Measurements from ENCODE around the gene TBX6. TPM values are rescaled to one million over a fixed set of nuclear protein-coding genes. Genes with fewer than 3 reads are reported as not detected.

Gene TBX6
- total and polyA plus RNA-seq, 5 donors from 2014 or later = 0.29 to 0.42 TPM; not detected in 3

- H3K27ac ChIP-seq (ENCODE audit: insufficient read depth, low read length, poor library complexity, severe bottlenecking) = no peak overlapping the region
- H3K4me1 Mint-ChIP-seq = peaks cover 0 to 34% (median 10%) of the 10 kb centered on the region in 4 donors
- DNase-seq = peak; percentile 29 to 77 (median 34)
- H3K27ac Mint-ChIP-seq = no peak overlapping the region
- H3K27me3 ChIP-seq (ENCODE audit: control insufficient read depth, insufficient read depth, low read length) = no peaks in the 10 kb centered on the region
- H3K36me3 Mint-ChIP-seq = peaks cover 17% of the 10 kb centered on the region
- H3K4me1 ChIP-seq (ENCODE audit: control insufficient read depth, insufficient read depth, low read length, poor library complexity, severe bottlenecking) = peaks cover 25% of the 10 kb centered on the region
- ATAC-seq (ENCODE audit: low read depth in 2 of 2) = peak in 1 of 2 donors; percentile 28
- no peaks in the 10 kb centered on the region for H3K27me3 Mint-ChIP-seq
- no peaks in the 10 kb centered on the region for H3K9me3 Mint-ChIP-seq
- H3K4me3 ChIP-seq (ENCODE audit: low read depth, low read length) = no peak overlapping the region
- H3K9me3 ChIP-seq (ENCODE audit: control insufficient read depth in 2 of 2, low read length in 2 of 2) = no peaks in the 10 kb centered on the region
- peaks cover 15% of the 10 kb centered on the region for H3K36me3 ChIP-seq (ENCODE audit: control insufficient read depth, insufficient read depth, low read length)
- H3K4me3 Mint-ChIP-seq = no peak overlapping the region
These were observed 20.7 kb upstream of the TBX6 start for GRCh38 chr16:30112197-30113030.

DNA sequence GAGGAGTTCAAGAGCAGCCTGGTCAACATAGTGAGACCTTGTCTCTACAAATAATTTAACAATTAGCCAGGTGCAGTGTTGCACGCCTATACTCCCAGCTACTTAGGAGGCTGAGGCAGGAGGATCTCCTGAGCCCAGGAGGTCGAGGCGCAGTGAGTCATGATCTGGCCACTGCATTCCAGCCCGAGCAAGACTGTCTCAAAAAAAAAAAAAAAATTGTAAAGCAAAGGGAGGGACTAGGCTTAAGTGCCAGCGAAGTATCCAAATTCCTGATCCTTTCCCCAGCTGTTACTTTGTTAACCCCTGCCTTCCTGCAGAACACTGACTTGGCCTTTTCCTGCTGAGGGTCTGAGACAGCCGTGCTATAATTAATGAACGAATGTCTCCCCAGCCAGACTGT is 18.9 kb upstream of the TBX6 start:
- no peaks in the 10 kb centered on the region for H3K27me3 ChIP-seq (ENCODE audit: control insufficient read depth, insufficient read depth, low read length)
- Mint-ChIP-seq H3K4me1 (peaks cover 0 to 30% (median 10%) of the 10 kb centered on the region in 4 donors), H3K27me3 (no peaks in the 10 kb centered on the region), H3K36me3 (peaks cover 16% of the 10 kb centered on the region), H3K9me3 (no peaks in the 10 kb centered on the region), H3K27ac (no peak overlapping the region), H3K4me3 (no peak overlapping the region)
- H3K27ac ChIP-seq (ENCODE audit: insufficient read depth, low read length, poor library complexity, severe bottlenecking) = no peak overlapping the region
- ATAC-seq (ENCODE audit: low read depth in 2 of 2) (no peak), DNase-seq (no peak)
- H3K9me3 ChIP-seq (ENCODE audit: control insufficient read depth in 2 of 2, low read length in 2 of 2) = no peaks in the 10 kb centered on the region
- peaks cover 11% of the 10 kb centered on the region for H3K36me3 ChIP-seq (ENCODE audit: control insufficient read depth, insufficient read depth, low read length)
- peaks cover 25% of the 10 kb centered on the region for H3K4me1 ChIP-seq (ENCODE audit: control insufficient read depth, insufficient read depth, low read length, poor library complexity, severe bottlenecking)
- no peak overlapping the region for H3K4me3 ChIP-seq (ENCODE audit: low read depth, low read length)

DNA sequence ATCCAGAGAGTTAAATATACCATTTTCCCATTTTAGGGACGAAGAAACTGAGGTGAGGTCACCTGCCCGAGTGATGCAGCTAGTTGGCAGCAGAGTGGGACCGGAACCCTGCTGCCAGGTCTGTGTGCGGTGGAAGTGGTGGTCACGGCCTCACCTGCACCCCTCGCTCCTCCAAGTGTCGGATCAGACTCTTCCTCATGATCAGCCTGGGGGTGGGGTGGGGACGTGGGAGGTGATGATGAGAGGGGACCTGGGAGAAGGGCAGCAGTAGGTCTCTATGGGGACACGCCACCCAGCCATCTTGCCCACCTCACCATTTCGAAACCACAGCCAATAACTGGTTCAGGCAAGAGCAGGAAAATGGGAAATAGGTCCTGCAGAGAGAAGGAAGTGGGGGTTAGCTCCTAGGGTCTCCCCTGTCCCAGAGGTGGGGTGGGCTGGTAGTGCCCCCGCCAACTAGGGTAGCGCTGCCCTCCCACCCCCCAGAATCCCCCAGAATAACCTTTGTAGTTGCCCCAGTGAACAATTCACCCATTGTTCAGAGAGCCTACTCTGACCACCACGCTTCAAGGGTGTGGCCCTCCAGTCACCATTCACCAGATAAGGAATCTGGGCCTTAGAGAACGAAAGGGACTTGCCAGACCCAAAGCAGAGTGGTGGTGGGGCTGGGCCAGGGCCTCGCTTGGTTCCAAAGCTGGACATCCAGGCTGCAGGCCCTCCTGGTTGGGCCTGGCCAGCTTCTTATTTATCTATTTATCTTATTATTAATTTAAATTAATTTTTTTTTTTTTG is 16.5 kb upstream of the TBX6 start:
- H3K9me3 Mint-ChIP-seq = no peaks in the 10 kb centered on the region
- Histone ChIP-seq H3K36me3 (ENCODE audit: control insufficient read depth, insufficient read depth, low read length) (peaks cover 27% of the 10 kb centered on the region), H3K27me3 (ENCODE audit: control insufficient read depth, insufficient read depth, low read length) (no peaks in the 10 kb centered on the region), H3K27ac (ENCODE audit: insufficient read depth, low read length, poor library complexity, severe bottlenecking) (no peak overlapping the region), H3K4me3 (ENCODE audit: low read depth, low read length) (no peak overlapping the region), H3K9me3 (ENCODE audit: control insufficient read depth in 2 of 2, low read length in 2 of 2) (no peaks in the 10 kb centered on the region), H3K4me1 (ENCODE audit: control insufficient read depth, insufficient read depth, low read length, poor library complexity, severe bottlenecking) (peaks cover 3% of the 10 kb centered on the region)
- ATAC-seq (ENCODE audit: low read depth in 2 of 2) = no peak
- H3K27ac Mint-ChIP-seq = no peak overlapping the region
- peaks cover 0 to 13% (median 6%) of the 10 kb centered on the region in 4 donors for H3K4me1 Mint-ChIP-seq
- H3K27me3 Mint-ChIP-seq = no peaks in the 10 kb centered on the region
- DNase-seq = no peak
- no peak overlapping the region for H3K4me3 Mint-ChIP-seq
- H3K36me3 Mint-ChIP-seq = peaks cover 28% of the 10 kb centered on the region

DNA sequence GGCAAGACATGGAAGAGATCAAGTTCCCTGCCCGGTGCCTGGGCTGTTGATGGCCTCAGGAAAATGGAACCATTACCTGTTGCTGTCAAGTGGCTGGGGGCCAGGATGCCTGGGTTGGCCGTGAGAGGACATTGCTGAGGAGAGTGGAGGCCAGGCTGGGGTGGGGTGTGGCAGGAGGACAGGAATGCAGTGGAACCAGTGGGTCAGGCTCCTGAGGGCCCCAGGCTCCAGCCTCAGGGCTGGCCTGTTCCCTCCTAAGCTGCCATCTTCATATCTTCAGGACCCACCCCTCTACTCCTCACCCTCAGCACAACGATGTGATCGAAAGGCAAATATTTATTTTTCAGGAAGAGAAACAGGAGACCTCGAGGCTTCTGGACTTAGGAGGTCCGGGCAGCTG is 12.8 kb upstream of the TBX6 start:
- ATAC-seq (ENCODE audit: low read depth in 2 of 2) (no peak), DNase-seq (no peak)
- Histone ChIP-seq H3K4me1 (ENCODE audit: control insufficient read depth, insufficient read depth, low read length, poor library complexity, severe bottlenecking) (no peaks in the 10 kb centered on the region), H3K27ac (ENCODE audit: insufficient read depth, low read length, poor library complexity, severe bottlenecking) (no peak overlapping the region), H3K27me3 (ENCODE audit: control insufficient read depth, insufficient read depth, low read length) (no peaks in the 10 kb centered on the region), H3K4me3 (ENCODE audit: low read depth, low read length) (no peak overlapping the region), H3K36me3 (ENCODE audit: control insufficient read depth, insufficient read depth, low read length) (peaks cover 18% of the 10 kb centered on the region), H3K9me3 (ENCODE audit: control insufficient read depth in 2 of 2, low read length in 2 of 2) (no peaks in the 10 kb centered on the region)
- H3K27ac Mint-ChIP-seq = no peak overlapping the region
- no peak overlapping the region for H3K4me3 Mint-ChIP-seq
- H3K4me1 Mint-ChIP-seq = peaks cover 0 to 4% (median 3%) of the 10 kb centered on the region in 4 donors
- H3K36me3 Mint-ChIP-seq = peaks cover 20% of the 10 kb centered on the region
- H3K9me3 Mint-ChIP-seq = no peaks in the 10 kb centered on the region
- no peaks in the 10 kb centered on the region for H3K27me3 Mint-ChIP-seq

DNA sequence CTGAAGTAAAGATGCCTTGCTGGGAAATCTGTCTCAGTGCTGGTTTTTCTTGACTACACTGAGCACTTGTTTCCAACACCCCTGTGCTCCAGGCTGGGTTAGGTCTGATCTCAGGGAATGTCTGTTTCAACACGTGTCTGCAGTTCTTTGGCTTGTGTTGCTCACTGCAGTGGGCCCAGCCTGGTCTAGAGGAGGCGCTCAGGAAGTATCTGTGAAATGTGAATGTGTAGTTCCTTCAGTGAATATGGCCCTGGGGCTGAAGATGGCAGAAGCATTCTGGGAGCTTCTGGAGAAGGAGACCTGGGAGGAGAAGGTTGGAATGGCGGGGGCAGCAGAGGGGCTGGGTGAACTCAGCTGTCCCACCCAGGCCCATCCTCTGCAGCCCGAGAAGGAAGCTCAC is 12.4 kb upstream of the TBX6 start:
- peaks cover 20% of the 10 kb centered on the region for H3K36me3 Mint-ChIP-seq
- H3K4me3 Mint-ChIP-seq = no peak overlapping the region
- H3K4me3 ChIP-seq (ENCODE audit: low read depth, low read length) = no peak overlapping the region
- H3K36me3 ChIP-seq (ENCODE audit: control insufficient read depth, insufficient read depth, low read length) = peaks cover 18% of the 10 kb centered on the region
- H3K9me3 Mint-ChIP-seq = no peaks in the 10 kb centered on the region
- peaks cover 0 to 4% (median 3%) of the 10 kb centered on the region in 4 donors for H3K4me1 Mint-ChIP-seq
- no peak for ATAC-seq (ENCODE audit: low read depth in 2 of 2)
- no peak for DNase-seq
- no peaks in the 10 kb centered on the region for H3K27me3 ChIP-seq (ENCODE audit: control insufficient read depth, insufficient read depth, low read length)
- no peaks in the 10 kb centered on the region for H3K4me1 ChIP-seq (ENCODE audit: control insufficient read depth, insufficient read depth, low read length, poor library complexity, severe bottlenecking)
- no peak overlapping the region for H3K27ac ChIP-seq (ENCODE audit: insufficient read depth, low read length, poor library complexity, severe bottlenecking)
- H3K9me3 ChIP-seq (ENCODE audit: control insufficient read depth in 2 of 2, low read length in 2 of 2) = no peaks in the 10 kb centered on the region
- H3K27ac Mint-ChIP-seq = no peak overlapping the region
- H3K27me3 Mint-ChIP-seq = no peaks in the 10 kb centered on the region

DNA sequence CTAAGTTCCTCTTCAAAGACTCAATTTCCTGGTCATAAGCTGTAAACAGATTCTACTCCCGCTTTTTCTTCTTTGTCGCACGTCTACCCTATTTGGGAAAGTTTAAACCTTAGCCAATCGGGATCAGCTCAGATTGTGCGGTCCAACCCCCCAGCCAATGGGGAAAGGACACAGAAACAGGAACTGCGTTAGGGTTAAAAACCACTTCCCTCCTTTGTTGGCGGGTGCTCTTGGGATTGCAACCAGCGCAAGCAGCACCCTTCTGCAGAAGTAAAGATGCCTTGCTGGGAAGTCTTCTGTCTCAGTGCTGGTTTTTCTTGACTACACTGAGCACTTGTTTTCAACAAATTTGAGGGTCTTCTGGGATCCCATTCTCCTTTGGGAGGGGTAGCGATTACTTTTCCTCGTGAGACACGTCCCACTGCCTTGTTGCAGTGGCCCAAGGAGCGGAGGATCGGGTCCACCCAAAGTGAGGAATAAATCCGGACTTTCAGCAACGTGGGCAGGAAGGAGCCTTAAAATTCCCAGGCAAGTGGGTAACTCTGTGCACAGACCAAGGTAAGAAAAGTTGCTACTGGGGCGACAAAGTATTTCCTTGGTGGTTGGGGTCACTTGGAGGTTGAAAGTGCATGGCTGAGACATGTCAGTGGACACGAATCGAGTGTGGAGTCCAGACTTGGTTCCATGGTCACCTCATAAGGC is 5.3 kb upstream of the TBX6 start:
- peaks cover 13% of the 10 kb centered on the region for H3K36me3 Mint-ChIP-seq
- no peak overlapping the region for H3K4me3 ChIP-seq (ENCODE audit: low read depth, low read length)
- no peaks in the 10 kb centered on the region for H3K27me3 ChIP-seq (ENCODE audit: control insufficient read depth, insufficient read depth, low read length)
- H3K27me3 Mint-ChIP-seq = no peaks in the 10 kb centered on the region
- peaks cover 8 to 29% (median 20%) of the 10 kb centered on the region in 4 donors for H3K4me1 Mint-ChIP-seq
- peaks cover 34% of the 10 kb centered on the region for H3K4me1 ChIP-seq (ENCODE audit: control insufficient read depth, insufficient read depth, low read length, poor library complexity, severe bottlenecking)
- H3K27ac ChIP-seq (ENCODE audit: insufficient read depth, low read length, poor library complexity, severe bottlenecking) = peak overlapping the region; percentile 83
- H3K27ac Mint-ChIP-seq = peak overlapping the region; percentile 89 to 95 (median 89)
- peaks cover 0 to 21% (median 3%) of the 10 kb centered on the region in 7 donors for H3K9me3 Mint-ChIP-seq
- H3K9me3 ChIP-seq (ENCODE audit: control insufficient read depth in 2 of 2, low read length in 2 of 2) = peaks cover 10 to 22% of the 10 kb centered on the region in 2 experiments
- H3K4me3 Mint-ChIP-seq = peak overlapping the region; percentile 84 to 91 (median 86)
- ATAC-seq (ENCODE audit: low read depth in 2 of 2) (no peak), DNase-seq (peak in 1 of 3 donors; percentile 34)
- H3K36me3 ChIP-seq (ENCODE audit: control insufficient read depth, insufficient read depth, low read length) = peaks cover 14% of the 10 kb centered on the region

GRCh38 chr16:30096105-30096861 is 4.6 kb upstream of the TBX6 start, which contains the start of gene YPEL3:
Gene YPEL3, minus strand, starts transcription at chr16:30096213. Its CDS starts 731 bp downstream, at chr16:30095482.
- peaks cover 0 to 21% (median 3%) of the 10 kb centered on the region in 7 donors for H3K9me3 Mint-ChIP-seq
- peaks cover 8 to 36% (median 22%) of the 10 kb centered on the region in 4 donors for H3K4me1 Mint-ChIP-seq
- H3K36me3 Mint-ChIP-seq = peaks cover 13% of the 10 kb centered on the region
- H3K27ac Mint-ChIP-seq = peak within 1 kb of the TSS; percentile 89 to 95 (median 90)
- no peaks in the 10 kb centered on the region for H3K27me3 Mint-ChIP-seq
- peaks cover 10 to 22% of the 10 kb centered on the region in 2 experiments for H3K9me3 ChIP-seq (ENCODE audit: control insufficient read depth in 2 of 2, low read length in 2 of 2)
- H3K27me3 ChIP-seq (ENCODE audit: control insufficient read depth, insufficient read depth, low read length) = no peaks in the 10 kb centered on the region
- H3K27ac ChIP-seq (ENCODE audit: insufficient read depth, low read length, poor library complexity, severe bottlenecking) = peak within 1 kb of the TSS; percentile 83
- peaks cover 14% of the 10 kb centered on the region for H3K36me3 ChIP-seq (ENCODE audit: control insufficient read depth, insufficient read depth, low read length)
- peak within 1 kb of the TSS; percentile 90 to 98 (median 90) for H3K4me3 Mint-ChIP-seq
- H3K4me3 ChIP-seq (ENCODE audit: low read depth, low read length) = peak within 1 kb of the TSS; percentile 73
- peaks cover 40% of the 10 kb centered on the region for H3K4me1 ChIP-seq (ENCODE audit: control insufficient read depth, insufficient read depth, low read length, poor library complexity, severe bottlenecking)
- peak; percentile 60 to 67 for ATAC-seq (ENCODE audit: low read depth in 2 of 2)
- DNase-seq = peak; percentile 87 to 93 (median 88)
